Stimulated activated effector memory CD8-positive, alpha-beta T cell treated with anti-CD3 and anti-CD28 coated beads, Interleukin-12 subunit alpha, Interleukin-12 subunit beta, amount 100 ng/mL, for 72 hours (primary cell): Measurements from ENCODE around the gene SV2A.
"Not testable (repeated sequence)": the region's sequence is repeated elsewhere in the genome, so short reads cannot be mapped to it uniquely, and the experiment has no call there.

Experiments used
- ATAC-seq: fragments of 150-1000 bp; cut with Tn5 transposase; 2 replicates; pipeline ENCODE4 v1.10.0; 2021
- DNase-seq, 2 donors: peaks; one replicate each; pipeline ENCODE4 v3.0.0; 2021 to 2022; ENCODE audit warnings: low spot score in 2 of 2
- H3K27ac Mint-ChIP-seq: one replicate; pipeline ENCODE4 v1.8.0; 2022; ENCODE audit warnings: mild to moderate bottlenecking, mixed read lengths
- H3K36me3 Mint-ChIP-seq: one replicate; pipeline ENCODE4 v1.8.0; 2022; ENCODE audit warnings: mild to moderate bottlenecking, mixed read lengths
- H3K4me1 Mint-ChIP-seq: one replicate; pipeline ENCODE4 v1.8.0; 2022; ENCODE audit warnings: mixed read lengths
- H3K4me3 Mint-ChIP-seq: one replicate; pipeline ENCODE4 v1.8.0; 2022; ENCODE audit warnings: mild to moderate bottlenecking, mixed read lengths
- H3K9me3 Mint-ChIP-seq: one replicate; pipeline ENCODE4 v1.8.0; 2022; ENCODE audit warnings: mixed read lengths

The SV2A gene

GRCh38 chr1:149917571-149918144 is at the start of gene SV2A:
SV2A (minus strand) TSS chr1:149917844; CDS start chr1:149913840, 4,004 bp downstream.
- peaks cover 24% of the 10 kb centered on the region for H3K4me1 Mint-ChIP-seq
- peak within 1 kb of the TSS; percentile 72 for H3K4me3 Mint-ChIP-seq
- DNase-seq (peak in 1 of 2 donors; percentile 8), ATAC-seq (peak; percentile 77)
- peak within 1 kb of the TSS; percentile 52 for H3K27ac Mint-ChIP-seq
- H3K36me3 Mint-ChIP-seq = peaks cover 13% of the 10 kb centered on the region
- no peaks in the 10 kb centered on the region for H3K9me3 Mint-ChIP-seq

- peaks cover 3% of the 10 kb centered on the region for H3K4me1 Mint-ChIP-seq
- no peak overlapping the region for H3K4me3 Mint-ChIP-seq
- ATAC-seq (no peak), DNase-seq (no peak)
- peaks cover 97% of the 10 kb centered on the region for H3K36me3 Mint-ChIP-seq
- no peaks in the 10 kb centered on the region for H3K9me3 Mint-ChIP-seq
- H3K27ac Mint-ChIP-seq = no peak overlapping the region
Measured at GRCh38 chr1:149967041-149967440, 49.4 kb upstream of the SV2A start.

DNA sequence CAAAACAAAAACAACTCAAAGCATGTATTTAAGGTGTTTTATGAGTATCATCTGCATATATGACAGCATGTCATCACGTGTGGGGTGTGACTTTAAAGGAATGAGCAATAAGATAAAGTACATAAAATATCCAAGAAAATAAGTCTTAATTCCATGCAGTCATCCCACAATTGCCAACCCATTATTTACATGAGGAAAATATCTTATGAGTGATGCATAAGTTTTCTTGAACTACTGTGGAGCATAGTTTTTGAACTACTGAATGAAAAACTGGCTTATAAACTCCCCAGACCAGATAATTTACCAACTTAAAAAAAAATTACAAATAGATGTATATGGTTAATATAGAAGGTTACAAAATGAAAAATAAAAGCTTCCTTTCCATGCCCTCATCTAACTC is 48.8 kb upstream of the SV2A start:
- ATAC-seq (no peak), DNase-seq (no peak)
- Mint-ChIP-seq H3K9me3 (no peaks in the 10 kb centered on the region), H3K4me3 (no peak overlapping the region), H3K36me3 (peaks cover 97% of the 10 kb centered on the region), H3K4me1 (peaks cover 6% of the 10 kb centered on the region), H3K27ac (no peak overlapping the region)

DNA sequence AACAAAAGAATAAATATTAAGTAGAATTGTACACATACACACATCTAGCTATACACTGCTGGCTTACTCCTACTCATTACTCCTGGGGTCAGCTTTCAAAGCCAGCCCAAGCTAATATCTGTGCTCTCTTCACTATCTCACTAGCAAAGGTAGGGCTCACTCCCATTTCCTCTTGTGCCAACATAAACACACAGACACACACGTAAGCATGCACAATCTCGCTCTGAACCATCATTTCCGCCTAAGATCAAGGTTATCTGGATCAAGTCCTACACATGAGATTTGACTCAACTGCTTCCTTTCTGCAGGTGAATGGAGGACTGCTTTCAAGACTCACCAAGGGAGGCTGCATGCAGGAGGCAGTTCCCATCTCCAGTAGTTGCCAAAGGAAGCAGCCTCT is 47.8 kb upstream of the SV2A start:
- no peaks in the 10 kb centered on the region for H3K9me3 Mint-ChIP-seq
- H3K4me3 Mint-ChIP-seq = no peak overlapping the region
- no peak for ATAC-seq

GRCh38 chr1:149963358-149963757 is 45.7 kb upstream of the SV2A start:
- DNase-seq (no peak), ATAC-seq (no peak)
- Mint-ChIP-seq H3K9me3 (no peaks in the 10 kb centered on the region), H3K4me3 (no peak overlapping the region), H3K4me1 (peaks cover 6% of the 10 kb centered on the region), H3K27ac (no peak overlapping the region), H3K36me3 (peaks cover 98% of the 10 kb centered on the region)

More for the DNA sequence above, 47.8 kb upstream of the SV2A start:
- Mint-ChIP-seq H3K27ac (no peak overlapping the region), H3K4me1 (peaks cover 6% of the 10 kb centered on the region), H3K36me3 (peaks cover 97% of the 10 kb centered on the region)
- no peak for DNase-seq

GRCh38 chr1:149962736-149963135 is 45.1 kb upstream of the SV2A start:
- H3K4me1 Mint-ChIP-seq = peaks cover 6% of the 10 kb centered on the region
- no peak for DNase-seq
- peak overlapping the region; percentile 38 for H3K27ac Mint-ChIP-seq
- peaks cover 98% of the 10 kb centered on the region for H3K36me3 Mint-ChIP-seq
- H3K9me3 Mint-ChIP-seq = no peaks in the 10 kb centered on the region
- no peak for ATAC-seq
- no peak overlapping the region for H3K4me3 Mint-ChIP-seq

- no peak for DNase-seq
- Mint-ChIP-seq H3K4me1 (peaks cover 6% of the 10 kb centered on the region), H3K9me3 (no peaks in the 10 kb centered on the region), H3K36me3 (peaks cover 98% of the 10 kb centered on the region), H3K27ac (peak overlapping the region; percentile 38), H3K4me3 (no peak overlapping the region)
- ATAC-seq = peak; percentile 56
Measured at GRCh38 chr1:149962039-149962647, 44.5 kb upstream of the SV2A start.

DNA sequence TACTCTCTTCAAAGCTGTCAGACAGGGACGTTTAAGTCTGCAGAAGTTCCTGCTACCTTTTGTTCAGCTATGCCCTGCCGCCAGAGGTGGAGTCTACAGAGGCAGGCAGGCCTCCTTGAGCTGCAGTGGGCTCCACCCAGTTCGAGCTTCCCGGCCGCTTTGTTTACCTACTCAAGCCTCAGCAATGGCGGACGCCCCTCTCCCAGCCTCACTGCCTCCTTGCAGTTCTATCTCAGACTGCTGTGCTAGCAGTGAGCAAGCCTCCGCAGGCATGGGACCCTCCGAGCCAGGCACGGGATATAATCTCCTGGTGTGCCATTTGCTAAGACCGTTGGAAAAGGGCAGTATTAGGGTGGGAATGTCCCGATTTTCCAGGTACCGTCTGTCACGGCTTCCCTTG is 39.9 kb upstream of the SV2A start:
- H3K4me3 Mint-ChIP-seq = not testable (repeated sequence)

GRCh38 chr1:149949911-149950310 is 32.3 kb upstream of the SV2A start:
- DNase-seq = no peak
- no peaks in the 10 kb centered on the region for H3K4me1 Mint-ChIP-seq
- no peak overlapping the region for H3K27ac Mint-ChIP-seq
- ATAC-seq = no peak
- H3K36me3 Mint-ChIP-seq = peaks cover 76% of the 10 kb centered on the region
- no peaks in the 10 kb centered on the region for H3K9me3 Mint-ChIP-seq
- no peak overlapping the region for H3K4me3 Mint-ChIP-seq

More for the DNA sequence above, 39.9 kb upstream of the SV2A start:
- not testable (repeated sequence) for ATAC-seq, DNase-seq, H3K4me1 Mint-ChIP-seq, H3K27ac Mint-ChIP-seq, H3K9me3 Mint-ChIP-seq
- H3K36me3 Mint-ChIP-seq = peaks cover 80% of the 10 kb centered on the region

- H3K4me1 Mint-ChIP-seq = peaks cover 11% of the 10 kb centered on the region
- H3K27ac Mint-ChIP-seq = no peak overlapping the region
- no peak overlapping the region for H3K4me3 Mint-ChIP-seq
- DNase-seq (no peak), ATAC-seq (no peak)
- H3K9me3 Mint-ChIP-seq = no peaks in the 10 kb centered on the region
- peaks cover 81% of the 10 kb centered on the region for H3K36me3 Mint-ChIP-seq
Measured at GRCh38 chr1:149945206-149945605, 27.6 kb upstream of the SV2A start.

GRCh38 chr1:149942885-149943284 is 25.2 kb upstream of the SV2A start:
- H3K4me1 Mint-ChIP-seq = peaks cover 26% of the 10 kb centered on the region
- peak overlapping the region; percentile 79 for H3K27ac Mint-ChIP-seq
- DNase-seq = no peak
- H3K4me3 Mint-ChIP-seq = no peak overlapping the region
- no peak for ATAC-seq
- H3K36me3 Mint-ChIP-seq = peaks cover 57% of the 10 kb centered on the region
- H3K9me3 Mint-ChIP-seq = no peaks in the 10 kb centered on the region

DNA sequence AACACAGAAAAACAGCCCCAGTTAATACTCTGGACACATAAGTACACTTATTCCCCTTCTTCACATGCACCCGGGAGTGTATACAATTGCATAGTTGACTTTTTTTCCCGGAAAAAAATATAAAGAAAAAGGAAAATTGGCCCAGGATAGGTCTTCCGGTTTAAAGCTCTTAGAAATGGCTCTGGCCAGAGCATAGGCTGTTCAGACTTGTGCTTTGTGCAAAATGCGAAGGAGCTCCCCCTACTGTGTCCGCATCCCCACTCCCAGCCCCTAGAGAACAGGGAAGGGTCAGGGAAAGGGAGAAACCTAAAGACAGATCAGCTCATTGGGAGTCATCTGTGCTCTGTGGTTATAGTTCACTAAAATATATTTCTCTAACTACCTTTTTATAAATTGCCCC is 24.6 kb upstream of the SV2A start:
- Mint-ChIP-seq H3K4me1 (peaks cover 32% of the 10 kb centered on the region), H3K4me3 (no peak overlapping the region), H3K27ac (no peak overlapping the region), H3K36me3 (peaks cover 51% of the 10 kb centered on the region), H3K9me3 (no peaks in the 10 kb centered on the region)
- ATAC-seq (no peak), DNase-seq (no peak)

- Mint-ChIP-seq H3K4me3 (no peak overlapping the region), H3K36me3 (peaks cover 36% of the 10 kb centered on the region), H3K9me3 (no peaks in the 10 kb centered on the region), H3K4me1 (peaks cover 35% of the 10 kb centered on the region), H3K27ac (no peak overlapping the region)
- DNase-seq (no peak), ATAC-seq (no peak)
Measured at GRCh38 chr1:149940427-149940826, 22.8 kb upstream of the SV2A start.

DNA sequence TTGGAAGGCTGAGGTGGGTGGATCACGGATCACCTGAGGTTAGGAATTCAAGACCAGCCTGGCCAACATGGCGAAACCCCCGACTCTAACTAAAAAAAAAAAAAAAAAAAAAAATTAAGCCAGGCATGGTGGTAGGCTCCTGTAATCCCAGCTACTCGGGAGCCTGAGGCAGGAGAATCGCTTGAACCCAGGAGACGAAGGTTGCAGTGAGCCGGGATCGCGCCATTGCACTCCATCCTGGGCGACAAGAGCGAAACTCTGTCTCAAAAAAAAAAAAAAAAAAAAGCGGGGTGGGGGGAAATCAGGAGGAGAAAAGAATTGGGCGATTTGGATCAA is 21.0 kb upstream of the SV2A start:
- ATAC-seq, H3K9me3 Mint-ChIP-seq, DNase-seq: not testable (repeated sequence)
- Mint-ChIP-seq H3K36me3 (peaks cover 21% of the 10 kb centered on the region), H3K4me3 (peak overlapping the region; percentile 5), H3K27ac (peak overlapping the region; percentile 68), H3K4me1 (peaks cover 32% of the 10 kb centered on the region)

DNA sequence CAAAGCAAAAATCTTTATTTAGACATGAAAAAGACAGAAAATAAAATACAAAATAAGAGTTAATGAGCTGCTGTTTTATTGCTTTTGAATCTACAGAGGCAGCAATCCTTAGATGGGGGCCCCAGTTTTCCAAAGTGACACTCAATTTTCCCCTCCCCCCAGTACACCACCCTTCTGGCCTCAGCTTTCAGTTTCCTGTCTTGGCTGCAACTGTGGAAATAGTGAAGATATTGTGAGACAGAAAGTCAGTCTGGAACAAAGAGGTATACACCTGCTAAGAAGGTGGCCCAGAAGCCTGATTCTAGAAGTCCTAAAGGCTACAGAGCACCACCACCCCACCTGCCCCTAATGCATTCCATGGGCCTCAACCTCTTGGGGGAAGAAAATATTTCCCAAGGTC is 20.1 kb upstream of the SV2A start:
- DNase-seq = no peak
- H3K27ac Mint-ChIP-seq = no peak overlapping the region
- peak; percentile 6 for ATAC-seq
- peaks cover 24% of the 10 kb centered on the region for H3K4me1 Mint-ChIP-seq
- H3K9me3 Mint-ChIP-seq = no peaks in the 10 kb centered on the region
- H3K36me3 Mint-ChIP-seq = peaks cover 16% of the 10 kb centered on the region
- H3K4me3 Mint-ChIP-seq = no peak overlapping the region

DNA sequence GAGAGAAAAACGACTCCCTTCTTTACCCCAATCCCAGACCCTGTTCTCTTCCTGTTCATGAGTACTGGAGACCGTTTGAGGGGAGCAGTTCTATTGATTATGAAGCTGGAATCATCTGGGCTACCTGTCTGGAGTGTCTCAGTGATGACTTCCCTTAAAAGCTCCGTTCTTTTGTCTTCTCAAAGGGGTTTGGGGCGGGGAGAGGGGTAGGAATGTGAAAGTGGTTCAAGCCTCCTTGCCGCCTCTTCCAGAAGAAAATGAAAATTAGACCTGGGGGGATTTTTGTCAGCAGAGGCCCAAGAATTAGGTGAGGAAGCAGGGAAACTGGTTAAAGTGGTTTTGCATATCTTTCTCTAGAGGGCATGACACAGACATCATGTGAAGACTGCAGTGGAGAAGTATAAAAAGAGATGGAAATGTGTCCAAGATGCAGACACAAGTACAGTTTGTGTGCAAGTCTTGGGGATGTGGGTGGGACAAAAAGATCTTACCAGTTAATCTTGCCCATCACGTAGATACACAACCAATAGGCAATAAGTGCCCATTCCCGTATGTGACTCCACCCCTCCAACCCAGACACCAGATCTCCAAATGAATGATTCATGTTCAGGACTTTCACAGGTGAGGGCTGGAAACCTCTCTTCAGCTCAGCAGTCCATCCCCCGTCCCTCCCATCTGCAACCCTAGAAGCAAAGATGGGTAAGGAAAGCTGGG is 19.5 kb upstream of the SV2A start:
- peaks cover 16% of the 10 kb centered on the region for H3K36me3 Mint-ChIP-seq
- no peak overlapping the region for H3K4me3 Mint-ChIP-seq
- no peak overlapping the region for H3K27ac Mint-ChIP-seq

More for the DNA sequence above, 19.5 kb upstream of the SV2A start:
- ATAC-seq (no peak), DNase-seq (no peak)
- H3K9me3 Mint-ChIP-seq = no peaks in the 10 kb centered on the region
- peaks cover 24% of the 10 kb centered on the region for H3K4me1 Mint-ChIP-seq
